Measurements from ENCODE around the gene CHD3. TPM values are rescaled to one million over a fixed set of nuclear protein-coding genes. Genes with fewer than 3 reads are reported as not detected.

The CHD3 gene
- total RNA-seq, 1 donor from 2014 or later: 133 TPM

DNA sequence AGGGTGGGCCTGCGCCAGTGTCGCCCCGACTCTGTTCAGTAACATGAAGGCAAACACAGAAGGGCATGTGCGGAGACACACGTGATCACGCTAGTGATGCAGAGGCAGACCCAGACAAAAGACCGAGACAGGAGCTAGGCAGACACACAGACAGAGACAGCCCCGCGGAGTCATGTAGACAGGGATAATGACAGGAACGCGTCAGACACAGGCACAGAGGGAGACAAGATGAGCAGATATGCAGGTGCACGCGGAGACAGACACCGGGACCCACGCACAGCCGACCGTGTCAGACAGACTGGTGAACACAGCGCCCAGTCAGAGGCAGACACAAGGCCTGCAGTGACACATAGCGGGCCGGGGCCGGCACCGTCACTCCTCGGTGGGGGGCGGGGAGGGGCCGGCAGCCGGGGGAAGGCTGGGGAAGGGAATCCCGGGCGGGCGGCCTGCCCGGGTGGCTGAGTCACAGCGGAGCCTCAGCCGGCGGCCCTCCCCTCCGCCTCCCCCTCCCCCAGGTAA, 47.1 kb upstream of the CHD3 start:
- Mint-ChIP-seq H3K27me3 (ENCODE audit: unreplicated experiment) (peaks cover 33% of the 10 kb centered on the region), H3K4me1 (ENCODE audit: unreplicated experiment) (peaks cover 56% of the 10 kb centered on the region), H3K9me3 (ENCODE audit: unreplicated experiment) (no peaks in the 10 kb centered on the region), H3K4me3 (ENCODE audit: unreplicated experiment) (peak overlapping the region; percentile 95), H3K36me3 (ENCODE audit: low read depth, unreplicated experiment) (peaks cover 17% of the 10 kb centered on the region), H3K27ac (ENCODE audit: unreplicated experiment) (peak overlapping the region; percentile 90)
- DNase-seq (ENCODE audit: low spot score): peak; percentile 59
- TF ChIP-seq, protein P1, sequence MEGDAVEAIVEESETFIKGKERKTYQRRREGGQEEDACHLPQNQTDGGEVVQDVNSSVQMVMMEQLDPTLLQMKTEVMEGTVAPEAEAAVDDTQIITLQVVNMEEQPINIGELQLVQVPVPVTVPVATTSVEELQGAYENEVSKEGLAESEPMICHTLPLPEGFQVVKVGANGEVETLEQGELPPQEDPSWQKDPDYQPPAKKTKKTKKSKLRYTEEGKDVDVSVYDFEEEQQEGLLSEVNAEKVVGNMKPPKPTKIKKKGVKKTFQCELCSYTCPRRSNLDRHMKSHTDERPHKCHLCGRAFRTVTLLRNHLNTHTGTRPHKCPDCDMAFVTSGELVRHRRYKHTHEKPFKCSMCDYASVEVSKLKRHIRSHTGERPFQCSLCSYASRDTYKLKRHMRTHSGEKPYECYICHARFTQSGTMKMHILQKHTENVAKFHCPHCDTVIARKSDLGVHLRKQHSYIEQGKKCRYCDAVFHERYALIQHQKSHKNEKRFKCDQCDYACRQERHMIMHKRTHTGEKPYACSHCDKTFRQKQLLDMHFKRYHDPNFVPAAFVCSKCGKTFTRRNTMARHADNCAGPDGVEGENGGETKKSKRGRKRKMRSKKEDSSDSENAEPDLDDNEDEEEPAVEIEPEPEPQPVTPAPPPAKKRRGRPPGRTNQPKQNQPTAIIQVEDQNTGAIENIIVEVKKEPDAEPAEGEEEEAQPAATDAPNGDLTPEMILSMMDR (IDR thresholded peaks at IDR 0.05; ENCODE audit: unreplicated experiment): no peak

- peaks cover 52% of the 10 kb centered on the region for H3K4me1 Mint-ChIP-seq (ENCODE audit: unreplicated experiment)
- peak overlapping the region; percentile 99 for H3K4me3 Mint-ChIP-seq (ENCODE audit: unreplicated experiment)
- H3K27ac Mint-ChIP-seq (ENCODE audit: unreplicated experiment): peak overlapping the region; percentile 99
- H3K36me3 Mint-ChIP-seq (ENCODE audit: low read depth, unreplicated experiment): peaks cover 20% of the 10 kb centered on the region
- peaks cover 31% of the 10 kb centered on the region for H3K27me3 Mint-ChIP-seq (ENCODE audit: unreplicated experiment)
- H3K9me3 Mint-ChIP-seq (ENCODE audit: unreplicated experiment): no peaks in the 10 kb centered on the region
- TF ChIP-seq, protein P1 (IDR thresholded peaks at IDR 0.05; ENCODE audit: unreplicated experiment): no peak
- DNase-seq (ENCODE audit: low spot score): peak; percentile 92
Observed at GRCh38 chr17:7841915-7842379, 46.6 kb upstream of the CHD3 start.

DNA sequence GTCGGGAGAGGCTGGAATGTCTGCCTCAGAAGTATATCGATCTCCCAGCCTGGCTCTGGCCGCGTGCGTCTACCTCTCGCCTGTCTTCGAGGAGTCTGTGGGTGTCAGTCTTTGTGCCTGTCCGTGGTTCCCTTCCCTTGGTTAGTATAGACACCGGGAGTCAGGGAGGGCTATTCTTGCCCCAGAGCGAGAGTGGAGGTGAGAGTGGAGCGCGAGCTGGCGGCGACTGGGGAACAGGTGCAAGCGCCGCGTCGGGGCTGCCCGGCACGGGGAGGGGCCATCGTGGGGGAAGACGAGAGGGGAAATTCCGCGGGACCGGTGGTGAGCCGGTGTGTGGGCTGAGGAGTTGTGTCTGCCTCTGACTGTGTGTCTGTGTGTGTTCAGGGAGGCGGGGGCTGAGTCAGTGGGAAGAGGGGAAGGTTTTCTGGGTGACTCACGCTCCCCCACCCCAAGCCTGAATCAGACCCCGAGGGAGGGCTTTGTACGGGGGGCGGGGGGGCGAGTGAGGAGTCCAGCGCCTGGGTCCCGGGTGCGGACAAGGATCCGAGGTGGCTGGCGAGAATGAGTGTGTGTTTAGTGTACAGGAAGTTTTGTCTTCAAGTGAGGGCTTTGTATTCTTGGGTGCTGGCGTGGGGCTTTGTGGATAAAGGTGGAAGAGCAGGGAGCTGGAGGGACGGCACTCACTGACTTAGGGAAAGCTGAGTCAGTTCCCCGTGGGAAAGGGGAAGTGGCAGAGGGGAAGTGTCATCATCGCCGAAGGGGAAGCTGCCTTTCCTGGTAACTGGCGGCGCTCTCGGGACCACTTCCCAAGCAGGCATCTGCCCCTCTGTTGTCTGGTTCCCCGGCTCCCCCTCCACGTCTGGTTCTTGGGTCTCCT, 46.0 kb upstream of the CHD3 start:
- no peaks in the 10 kb centered on the region for H3K9me3 Mint-ChIP-seq (ENCODE audit: unreplicated experiment)
- H3K4me3 Mint-ChIP-seq (ENCODE audit: unreplicated experiment): peak overlapping the region; percentile 99
- peaks cover 25% of the 10 kb centered on the region for H3K27me3 Mint-ChIP-seq (ENCODE audit: unreplicated experiment)
- peak overlapping the region; percentile 99 for H3K27ac Mint-ChIP-seq (ENCODE audit: unreplicated experiment)
- peaks cover 22% of the 10 kb centered on the region for H3K36me3 Mint-ChIP-seq (ENCODE audit: low read depth, unreplicated experiment)
- peaks cover 45% of the 10 kb centered on the region for H3K4me1 Mint-ChIP-seq (ENCODE audit: unreplicated experiment)
- DNase-seq (ENCODE audit: low spot score): peak; percentile 58
- TF ChIP-seq, protein P1 (IDR thresholded peaks at IDR 0.05; ENCODE audit: unreplicated experiment): no peak

DNA sequence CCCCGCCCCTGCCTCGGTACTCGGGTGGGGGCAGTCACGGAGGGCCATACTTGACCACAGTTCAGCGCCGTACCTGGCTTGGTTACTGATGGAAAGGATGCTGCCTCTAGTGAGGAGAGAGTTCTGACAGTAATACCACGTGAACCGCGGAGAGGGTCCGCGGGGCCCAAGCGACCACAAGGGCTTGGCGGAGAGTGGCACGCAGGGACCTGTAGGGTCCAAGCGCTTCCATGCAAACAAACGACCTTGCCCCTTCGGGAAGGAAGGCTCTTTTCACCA, 45.4 kb upstream of the CHD3 start:
- no peak for DNase-seq (ENCODE audit: low spot score)

More for the DNA sequence above, 45.4 kb upstream of the CHD3 start:
- Mint-ChIP-seq H3K27me3 (ENCODE audit: unreplicated experiment) (peaks cover 22% of the 10 kb centered on the region), H3K36me3 (ENCODE audit: low read depth, unreplicated experiment) (peaks cover 23% of the 10 kb centered on the region), H3K9me3 (ENCODE audit: unreplicated experiment) (no peaks in the 10 kb centered on the region), H3K27ac (ENCODE audit: unreplicated experiment) (peak overlapping the region; percentile 99), H3K4me3 (ENCODE audit: unreplicated experiment) (peak overlapping the region; percentile 99), H3K4me1 (ENCODE audit: unreplicated experiment) (peaks cover 43% of the 10 kb centered on the region)
- TF ChIP-seq, protein P1 (IDR thresholded peaks at IDR 0.05; ENCODE audit: unreplicated experiment): no peak
